Measurements from ENCODE around the gene ANGPTL2. TPM values are rescaled to one million over a fixed set of nuclear protein-coding genes. Genes with fewer than 3 reads are reported as not detected.

ANGPTL2 gene
- polyA plus RNA-seq, 1 of the 3 experiments (the other 2 are of a cell fraction): 12.3 TPM

DNA sequence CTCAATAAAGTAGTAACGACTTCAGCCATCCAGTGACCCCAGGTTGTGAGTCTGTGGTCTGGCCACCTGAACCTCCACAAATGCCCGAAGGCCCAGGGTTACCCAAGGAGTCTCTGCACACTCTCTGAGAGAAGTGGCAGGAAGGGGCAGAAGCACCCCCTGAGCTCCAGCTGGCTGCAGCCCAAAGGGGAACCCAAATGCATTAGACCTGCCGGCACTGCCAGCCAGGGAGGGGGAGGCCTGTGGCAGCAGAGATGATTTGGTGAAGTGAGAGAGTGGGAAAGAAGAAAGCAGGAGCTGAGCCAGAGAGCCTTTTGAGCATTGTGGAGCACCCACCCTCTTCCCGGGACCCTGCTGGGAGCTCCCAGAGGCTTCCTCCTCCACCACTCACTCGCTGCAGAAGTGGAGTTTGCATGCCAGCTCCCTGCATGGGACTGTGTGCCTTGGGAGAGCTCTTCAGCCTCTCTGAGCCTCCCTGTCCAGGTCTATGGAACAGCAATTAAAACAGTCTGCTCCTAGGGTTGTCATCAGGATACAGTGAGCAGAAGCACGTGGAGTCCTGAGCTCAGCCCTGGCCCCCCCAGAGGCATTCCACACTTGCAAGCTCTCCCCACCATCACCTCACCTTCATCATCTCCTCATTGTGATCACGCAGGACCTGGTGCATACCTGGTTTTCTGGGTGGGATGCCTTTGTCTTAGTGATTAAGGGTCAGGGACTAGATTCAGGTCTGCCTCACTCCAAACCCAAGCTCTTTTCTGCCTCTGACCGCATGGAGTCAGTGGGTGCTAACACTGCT lies 13.8 kb upstream of the ANGPTL2 start:
- H4K20me1 ChIP-seq (ENCODE audit: insufficient read depth): no peaks in the 10 kb centered on the region
- no peak overlapping the region for H3K27ac ChIP-seq (ENCODE audit: low read depth in 2 of 2, low read length in 1 of 2)
- no peaks in the 10 kb centered on the region for H3K36me3 ChIP-seq (replicated peaks in 1 of 2; ENCODE audit: control insufficient read depth in 1 of 2, insufficient read depth in 2 of 2, low read length in 1 of 2)
- no peaks in the 10 kb centered on the region for H3K27me3 ChIP-seq (ENCODE audit: insufficient read depth)
- H2AFZ ChIP-seq (ENCODE audit: low read depth): no peak overlapping the region
- POLR2A ChIA-PET: no interaction called here
- no peak for DNase-seq
- CTCF ChIA-PET: interaction anchor here (0.7 to 0.8 kb wide), 2 partner anchors 9 to 171 kb away, joined by 4 to 5 read pairs; no protein-coding TSS in a partner anchor
- no peak overlapping the region for H3K4me2 ChIP-seq
- no peak overlapping the region for H3K9ac ChIP-seq
- no peak overlapping the region for H3K4me3 ChIP-seq (ENCODE audit: low read depth in 2 of 2, low read length in 1 of 2)
- no peaks in the 10 kb centered on the region for H3K79me2 ChIP-seq (ENCODE audit: insufficient read depth)
- WGBS (ENCODE audit: low lambda C conversion rate): 89% methylated on average over 7 of the region's 8 CpGs
- H3K4me1 ChIP-seq (ENCODE audit: control insufficient read depth in 1 of 2, insufficient read depth in 2 of 2, low read depth in 1 of 2, low read length in 1 of 2): peaks cover 12 to 21% of the 10 kb centered on the region in 2 experiments; a peak in 3 of 4 replicates
- no peaks in the 10 kb centered on the region for H3F3A ChIP-seq (replicated peaks; ENCODE audit: insufficient read depth)
- H3K9me2 ChIP-seq: no peaks in the 10 kb centered on the region
- TF ChIP-seq, protein P1, sequence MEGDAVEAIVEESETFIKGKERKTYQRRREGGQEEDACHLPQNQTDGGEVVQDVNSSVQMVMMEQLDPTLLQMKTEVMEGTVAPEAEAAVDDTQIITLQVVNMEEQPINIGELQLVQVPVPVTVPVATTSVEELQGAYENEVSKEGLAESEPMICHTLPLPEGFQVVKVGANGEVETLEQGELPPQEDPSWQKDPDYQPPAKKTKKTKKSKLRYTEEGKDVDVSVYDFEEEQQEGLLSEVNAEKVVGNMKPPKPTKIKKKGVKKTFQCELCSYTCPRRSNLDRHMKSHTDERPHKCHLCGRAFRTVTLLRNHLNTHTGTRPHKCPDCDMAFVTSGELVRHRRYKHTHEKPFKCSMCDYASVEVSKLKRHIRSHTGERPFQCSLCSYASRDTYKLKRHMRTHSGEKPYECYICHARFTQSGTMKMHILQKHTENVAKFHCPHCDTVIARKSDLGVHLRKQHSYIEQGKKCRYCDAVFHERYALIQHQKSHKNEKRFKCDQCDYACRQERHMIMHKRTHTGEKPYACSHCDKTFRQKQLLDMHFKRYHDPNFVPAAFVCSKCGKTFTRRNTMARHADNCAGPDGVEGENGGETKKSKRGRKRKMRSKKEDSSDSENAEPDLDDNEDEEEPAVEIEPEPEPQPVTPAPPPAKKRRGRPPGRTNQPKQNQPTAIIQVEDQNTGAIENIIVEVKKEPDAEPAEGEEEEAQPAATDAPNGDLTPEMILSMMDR (IDR thresholded peaks at IDR 0.05): no peak
- TF ChIP-seq EZH2phosphoT487 (IDR thresholded peaks at IDR 0.05; ENCODE audit: borderline replicate concordance, low read depth) (no peak), MEF2A (IDR thresholded peaks at IDR 0.05; ENCODE audit: borderline replicate concordance, low read depth) (no peak), NRF1 (IDR thresholded peaks at IDR 0.05; ENCODE audit: low read depth, low read length) (no peak), JUND (IDR thresholded peaks at IDR 0.05) (no peak), GATA2 (CRISPR knock-in tag; IDR thresholded peaks at IDR 0.05) (no peak), RCOR1 (IDR thresholded peaks at IDR 0.05; ENCODE audit: low read length) (no peak), POLR2AphosphoS5 (IDR thresholded peaks at IDR 0.05; ENCODE audit: low read depth, low read length) (no peak), NFIC (IDR thresholded peaks at IDR 0.05; ENCODE audit: borderline replicate concordance) (no peak), CHD2 (IDR thresholded peaks at IDR 0.05; ENCODE audit: low read length, partially characterized antibody) (no peak), YY1 (IDR thresholded peaks at IDR 0.05; ENCODE audit: low read depth) (no peak), FOSL2 (IDR thresholded peaks at IDR 0.05; ENCODE audit: borderline replicate concordance, low read depth) (no peak), RXRA (IDR thresholded peaks at IDR 0.05; ENCODE audit: borderline replicate concordance, low read depth) (no peak), GABPA (IDR thresholded peaks at IDR 0.05; ENCODE audit: low read depth) (no peak), ELF1 (IDR thresholded peaks at IDR 0.05) (no peak), EP300 (IDR thresholded peaks at IDR 0.05; ENCODE audit: borderline replicate concordance in 1 of 2, low read depth in 1 of 2, low read length in 1 of 2) (no peak)
- TF ChIP-seq, protein P2, sequence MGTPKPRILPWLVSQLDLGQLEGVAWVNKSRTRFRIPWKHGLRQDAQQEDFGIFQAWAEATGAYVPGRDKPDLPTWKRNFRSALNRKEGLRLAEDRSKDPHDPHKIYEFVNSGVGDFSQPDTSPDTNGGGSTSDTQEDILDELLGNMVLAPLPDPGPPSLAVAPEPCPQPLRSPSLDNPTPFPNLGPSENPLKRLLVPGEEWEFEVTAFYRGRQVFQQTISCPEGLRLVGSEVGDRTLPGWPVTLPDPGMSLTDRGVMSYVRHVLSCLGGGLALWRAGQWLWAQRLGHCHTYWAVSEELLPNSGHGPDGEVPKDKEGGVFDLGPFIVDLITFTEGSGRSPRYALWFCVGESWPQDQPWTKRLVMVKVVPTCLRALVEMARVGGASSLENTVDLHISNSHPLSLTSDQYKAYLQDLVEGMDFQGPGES (IDR thresholded peaks at IDR 0.05; ENCODE audit: low read depth, low read length): no peak
- TF ChIP-seq, protein P3, sequence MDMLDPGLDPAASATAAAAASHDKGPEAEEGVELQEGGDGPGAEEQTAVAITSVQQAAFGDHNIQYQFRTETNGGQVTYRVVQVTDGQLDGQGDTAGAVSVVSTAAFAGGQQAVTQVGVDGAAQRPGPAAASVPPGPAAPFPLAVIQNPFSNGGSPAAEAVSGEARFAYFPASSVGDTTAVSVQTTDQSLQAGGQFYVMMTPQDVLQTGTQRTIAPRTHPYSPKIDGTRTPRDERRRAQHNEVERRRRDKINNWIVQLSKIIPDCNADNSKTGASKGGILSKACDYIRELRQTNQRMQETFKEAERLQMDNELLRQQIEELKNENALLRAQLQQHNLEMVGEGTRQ (IDR thresholded peaks at IDR 0.05; ENCODE audit: borderline replicate concordance, low read depth, low read length): no peak
- TF ChIP-seq, protein P4, sequence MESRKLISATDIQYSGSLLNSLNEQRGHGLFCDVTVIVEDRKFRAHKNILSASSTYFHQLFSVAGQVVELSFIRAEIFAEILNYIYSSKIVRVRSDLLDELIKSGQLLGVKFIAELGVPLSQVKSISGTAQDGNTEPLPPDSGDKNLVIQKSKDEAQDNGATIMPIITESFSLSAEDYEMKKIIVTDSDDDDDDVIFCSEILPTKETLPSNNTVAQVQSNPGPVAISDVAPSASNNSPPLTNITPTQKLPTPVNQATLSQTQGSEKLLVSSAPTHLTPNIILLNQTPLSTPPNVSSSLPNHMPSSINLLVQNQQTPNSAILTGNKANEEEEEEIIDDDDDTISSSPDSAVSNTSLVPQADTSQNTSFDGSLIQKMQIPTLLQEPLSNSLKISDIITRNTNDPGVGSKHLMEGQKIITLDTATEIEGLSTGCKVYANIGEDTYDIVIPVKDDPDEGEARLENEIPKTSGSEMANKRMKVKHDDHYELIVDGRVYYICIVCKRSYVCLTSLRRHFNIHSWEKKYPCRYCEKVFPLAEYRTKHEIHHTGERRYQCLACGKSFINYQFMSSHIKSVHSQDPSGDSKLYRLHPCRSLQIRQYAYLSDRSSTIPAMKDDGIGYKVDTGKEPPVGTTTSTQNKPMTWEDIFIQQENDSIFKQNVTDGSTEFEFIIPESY (IDR thresholded peaks at IDR 0.05; ENCODE audit: borderline replicate concordance, low read depth): no peak
- no peaks in the 10 kb centered on the region for H3K9me3 ChIP-seq

Measured in SK-N-SH (cell line).